ENCODE data around the gene EME2.
"Not testable (repeated sequence)": the region's sequence is repeated elsewhere in the genome, so short reads cannot be mapped to it uniquely, and the experiment has no call there.

EME2 gene, protein sequence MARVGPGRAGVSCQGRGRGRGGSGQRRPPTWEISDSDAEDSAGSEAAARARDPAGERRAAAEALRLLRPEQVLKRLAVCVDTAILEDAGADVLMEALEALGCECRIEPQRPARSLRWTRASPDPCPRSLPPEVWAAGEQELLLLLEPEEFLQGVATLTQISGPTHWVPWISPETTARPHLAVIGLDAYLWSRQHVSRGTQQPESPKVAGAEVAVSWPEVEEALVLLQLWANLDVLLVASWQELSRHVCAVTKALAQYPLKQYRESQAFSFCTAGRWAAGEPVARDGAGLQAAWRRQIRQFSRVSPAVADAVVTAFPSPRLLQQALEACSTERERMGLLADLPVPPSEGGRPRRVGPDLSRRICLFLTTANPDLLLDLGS

DNA sequence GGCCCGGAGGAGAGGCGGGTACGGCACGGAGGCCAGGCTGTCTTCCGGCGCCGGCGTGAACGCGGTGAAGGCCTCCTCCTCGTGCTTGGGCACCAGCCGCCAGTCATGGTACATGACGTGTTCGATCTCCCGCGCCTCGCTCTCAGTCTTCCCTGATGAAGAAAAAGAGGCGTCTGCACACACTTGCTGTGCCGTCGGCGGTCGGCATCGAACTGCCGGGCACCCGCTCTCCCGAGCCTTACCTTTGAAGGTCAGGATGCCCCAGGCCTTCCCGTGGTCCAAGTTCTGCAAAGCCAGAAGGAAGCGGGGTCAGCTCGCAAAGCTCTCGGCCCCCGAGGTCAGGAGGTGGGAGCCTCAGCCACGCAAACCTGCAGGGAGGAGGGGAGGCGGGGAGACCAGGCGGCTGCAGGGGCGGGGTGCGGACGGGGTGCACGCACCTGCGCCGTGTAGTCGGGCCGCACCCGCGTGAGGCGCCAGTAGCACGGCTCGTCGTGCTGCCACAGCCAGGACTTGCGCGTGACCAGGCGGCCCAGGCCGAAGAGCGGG lies at the start of gene EME2:
Gene EME2 (plus strand): TSS at position 449 of the 546 bp plus-strand sequence. CDS start 418 bp downstream, outside the sequence.
- peak in 1 of 3 experiments; percentile 58 for DNase-seq (ENCODE audit: low read depth in 3 of 3)

DNA sequence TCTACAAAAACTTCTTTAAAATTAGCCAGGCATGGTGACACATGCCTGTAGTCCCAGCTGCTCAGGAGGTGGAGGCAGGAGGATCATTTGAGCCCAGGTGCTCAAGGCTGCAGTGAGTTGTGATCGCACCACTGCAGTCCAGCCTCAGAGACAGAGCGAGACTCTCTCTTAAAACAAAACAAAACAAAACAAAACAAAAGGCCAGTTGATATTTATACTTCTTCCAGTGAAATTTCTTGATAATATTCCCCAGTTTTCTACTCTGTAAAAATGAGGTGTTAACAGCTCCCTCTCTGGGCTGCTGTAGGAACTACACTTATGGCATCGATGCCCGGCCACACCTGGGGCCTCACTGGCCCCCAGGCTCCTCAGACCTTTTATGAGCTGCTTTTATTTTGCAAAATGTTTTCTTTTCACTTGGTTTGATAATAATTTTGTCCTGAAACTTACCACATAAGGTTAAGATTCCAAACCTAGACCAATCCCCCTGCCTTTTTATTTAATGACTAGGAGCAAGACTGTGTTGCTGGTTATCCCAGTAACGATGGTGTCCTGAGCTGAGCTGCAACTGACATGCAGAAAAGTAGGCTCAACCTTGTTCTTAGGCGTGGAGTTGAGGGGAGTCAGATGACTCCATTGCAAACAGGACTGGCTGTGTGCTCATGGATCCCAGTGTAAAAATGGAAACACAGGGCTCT lies 49.0 kb upstream of the EME2 start:
- DNase-seq (ENCODE audit: low read depth in 3 of 3), result peak in 1 of 3 experiments; percentile 33

DNA sequence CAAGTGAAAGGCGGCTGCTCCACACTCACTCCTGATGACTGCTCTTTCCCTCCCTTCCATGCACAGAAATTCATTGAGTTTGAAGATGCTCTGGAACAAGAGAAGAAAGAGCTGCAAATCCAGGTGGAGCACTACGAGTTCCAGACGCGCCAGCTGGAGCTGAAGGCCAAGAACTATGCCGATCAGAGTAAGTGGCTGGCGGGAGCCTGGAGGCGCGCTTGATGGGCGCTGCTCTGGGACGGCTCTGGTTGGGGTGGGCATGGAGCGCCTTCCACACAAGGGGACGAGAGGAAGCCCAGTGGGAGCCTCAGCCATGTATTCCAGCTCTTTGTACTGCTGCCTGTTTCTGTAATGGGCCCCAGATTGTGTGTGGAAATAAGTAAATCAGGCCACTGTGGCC lies 48.1 kb upstream of the EME2 start:
- no peak for DNase-seq (ENCODE audit: low read depth in 3 of 3)

DNA sequence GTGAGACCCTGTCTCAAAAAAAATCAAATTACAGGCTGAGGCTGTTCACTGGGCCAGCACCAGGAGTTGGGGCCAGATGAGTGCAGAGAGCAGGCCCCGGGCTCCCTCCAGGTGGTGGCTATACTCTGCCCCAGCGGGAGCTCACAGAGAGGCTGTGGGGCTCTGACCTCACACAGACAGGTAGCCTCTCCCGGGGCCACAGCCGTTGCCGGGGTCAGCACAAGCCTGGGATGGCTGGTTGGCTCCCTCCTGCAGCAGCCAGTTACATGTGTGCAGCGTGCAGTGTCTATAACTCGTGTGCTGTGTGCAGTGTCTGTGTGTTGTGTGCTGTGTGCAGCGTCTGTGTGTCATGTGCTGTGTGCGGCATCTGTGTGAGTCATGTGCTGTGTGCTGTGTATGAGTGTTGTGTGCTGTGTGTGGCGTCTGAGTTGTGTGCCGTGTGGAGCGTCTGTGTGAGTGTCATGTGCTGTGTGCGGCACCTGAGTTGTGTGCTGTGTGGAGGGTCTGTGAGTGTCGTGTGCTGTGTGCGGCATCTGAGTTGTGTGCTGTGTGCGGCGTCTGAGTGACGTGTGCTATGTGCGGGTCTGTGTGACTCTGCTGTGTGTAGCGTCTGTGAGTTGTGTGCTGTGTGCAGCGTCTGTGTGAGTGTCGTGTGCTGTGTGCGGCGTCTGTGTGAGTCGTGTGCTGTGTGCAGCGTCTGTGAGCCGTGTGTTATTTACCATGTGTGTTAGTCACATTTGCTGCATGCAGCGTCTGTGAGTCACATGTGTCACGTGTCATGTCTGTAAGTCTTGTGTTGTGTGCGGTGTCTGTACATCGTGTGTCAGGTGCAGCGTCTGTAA lies 45.7 kb upstream of the EME2 start:
- DNase-seq (ENCODE audit: low read depth in 3 of 3), result no peak

DNA sequence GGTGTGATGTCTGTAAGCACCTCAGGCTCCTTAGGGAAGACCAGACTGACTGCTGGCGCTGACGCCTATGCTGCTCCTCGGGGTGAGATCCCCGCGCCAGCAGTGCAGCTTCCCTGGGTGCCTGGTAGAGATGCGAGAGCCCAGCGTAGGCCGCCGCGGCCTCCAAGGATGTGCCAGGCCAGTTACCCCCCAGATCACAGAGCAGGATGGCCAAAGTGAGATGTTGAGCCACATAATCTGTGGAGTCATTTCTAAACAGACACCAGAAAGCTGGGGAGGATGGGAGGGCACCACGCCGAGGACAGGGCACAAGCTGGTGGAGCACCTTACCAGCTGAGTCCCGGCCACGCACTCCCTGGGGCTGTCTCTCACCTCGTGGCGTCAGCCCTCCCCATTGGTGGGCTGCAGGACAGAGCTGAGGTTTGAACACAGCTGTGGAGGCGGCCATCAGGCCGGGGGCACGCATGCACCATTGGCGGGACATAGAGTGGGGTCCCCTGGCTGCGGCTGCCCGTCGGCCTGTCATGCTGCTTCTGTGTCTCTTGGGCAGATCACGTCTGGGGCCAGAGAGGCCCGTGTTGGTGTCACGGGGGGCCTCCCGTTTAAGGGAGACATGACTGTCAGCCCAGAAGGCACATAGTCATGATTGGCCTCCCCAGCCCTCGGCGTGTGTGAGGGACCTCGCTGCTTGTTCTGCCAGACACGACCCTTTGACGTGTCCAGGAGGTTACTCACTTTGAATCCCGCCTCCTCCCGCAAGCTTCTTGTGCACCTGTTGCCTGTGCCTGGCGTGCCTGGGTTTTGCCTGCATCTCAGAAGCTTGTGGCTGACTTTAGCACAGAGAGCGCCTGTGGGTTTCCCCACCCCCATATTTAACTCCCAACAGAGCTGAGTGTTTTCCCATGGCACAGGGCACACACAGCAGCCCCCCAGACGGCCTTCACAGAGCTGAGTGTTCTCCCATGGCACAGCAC lies 44.7 kb upstream of the EME2 start:
- DNase-seq (ENCODE audit: low read depth in 3 of 3), result no peak

DNA sequence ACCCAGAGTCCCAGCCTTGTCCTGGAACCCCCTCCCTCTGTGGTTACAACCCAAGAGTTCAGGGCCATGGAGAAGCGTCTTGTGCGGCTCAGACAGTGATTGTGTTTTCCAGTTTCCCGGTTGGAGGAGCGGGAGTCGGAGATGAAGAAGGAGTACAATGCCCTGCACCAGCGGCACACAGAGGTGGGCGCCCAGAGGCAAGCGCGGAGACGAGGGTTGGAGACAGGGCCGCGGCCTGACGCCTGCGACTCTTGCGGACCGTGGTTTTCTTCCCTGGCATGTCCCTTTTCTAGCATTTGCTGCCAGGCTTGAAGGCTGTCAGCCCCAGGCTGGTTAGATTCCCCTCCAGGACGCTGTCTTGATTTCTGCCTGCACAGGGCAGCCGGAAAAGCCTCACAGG lies 43.6 kb upstream of the EME2 start:
- DNase-seq (ENCODE audit: low read depth in 3 of 3), result no peak

DNA sequence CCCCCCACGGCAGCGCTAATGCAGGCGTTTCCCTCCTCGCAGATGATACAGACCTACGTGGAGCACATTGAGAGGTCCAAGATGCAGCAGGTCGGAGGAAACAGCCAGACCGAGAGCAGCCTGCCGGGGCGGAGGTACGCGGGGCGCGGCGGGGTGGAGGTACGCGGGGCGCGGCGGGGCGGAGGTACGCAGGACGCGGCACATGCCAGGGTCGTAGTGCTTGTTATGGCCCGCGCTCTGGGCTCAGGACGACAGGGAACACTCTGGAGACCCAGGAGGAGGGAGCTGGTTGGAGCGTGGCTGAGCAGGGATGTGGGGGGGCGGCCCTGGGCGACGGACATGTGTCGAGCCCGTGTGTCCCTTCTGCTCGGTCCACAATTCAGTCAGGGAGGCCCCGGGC lies 43.2 kb upstream of the EME2 start:
- no peak for DNase-seq (ENCODE audit: low read depth in 3 of 3)

DNA sequence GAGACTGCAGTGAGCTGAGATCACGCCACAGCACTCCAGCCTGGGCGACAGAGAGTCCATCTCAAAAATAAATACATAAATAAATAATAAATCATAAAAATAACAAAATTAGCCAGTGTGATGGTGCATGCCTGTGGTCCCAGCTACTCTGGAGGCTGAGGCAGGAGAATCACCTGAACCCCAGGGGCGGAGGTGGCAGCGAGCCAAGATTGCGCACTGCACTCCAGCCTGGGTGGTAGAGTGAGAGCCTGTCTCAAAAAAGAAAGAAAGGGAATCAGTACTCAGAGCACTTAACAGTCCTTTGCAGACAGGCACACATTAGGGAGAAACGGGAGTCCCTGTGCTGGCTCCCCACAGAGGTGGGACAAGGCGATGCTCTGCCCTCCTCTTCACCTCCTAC lies 41.5 kb upstream of the EME2 start:
- DNase-seq (ENCODE audit: low read depth in 3 of 3), result no peak

DNA sequence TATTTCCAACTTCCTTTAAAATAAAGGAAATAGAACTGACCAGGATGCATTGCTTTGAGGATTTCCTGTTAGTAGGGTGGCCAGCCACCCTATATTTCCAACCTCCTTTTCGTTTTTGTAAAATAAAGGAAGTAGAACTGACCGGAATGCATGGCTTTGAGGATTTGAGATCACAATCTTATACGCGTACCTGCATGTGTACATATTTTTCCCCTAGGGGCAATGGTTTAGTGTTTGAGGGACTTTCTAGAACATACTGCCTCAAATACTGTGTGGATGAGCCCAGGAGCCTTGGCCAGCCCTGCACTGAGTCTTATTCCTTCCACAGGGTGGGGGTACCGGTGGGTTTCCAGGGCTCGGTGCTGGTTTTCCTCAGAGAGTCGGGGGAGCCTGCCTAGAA lies 41.0 kb upstream of the EME2 start:
- DNase-seq (ENCODE audit: low read depth in 3 of 3), result no peak

DNA sequence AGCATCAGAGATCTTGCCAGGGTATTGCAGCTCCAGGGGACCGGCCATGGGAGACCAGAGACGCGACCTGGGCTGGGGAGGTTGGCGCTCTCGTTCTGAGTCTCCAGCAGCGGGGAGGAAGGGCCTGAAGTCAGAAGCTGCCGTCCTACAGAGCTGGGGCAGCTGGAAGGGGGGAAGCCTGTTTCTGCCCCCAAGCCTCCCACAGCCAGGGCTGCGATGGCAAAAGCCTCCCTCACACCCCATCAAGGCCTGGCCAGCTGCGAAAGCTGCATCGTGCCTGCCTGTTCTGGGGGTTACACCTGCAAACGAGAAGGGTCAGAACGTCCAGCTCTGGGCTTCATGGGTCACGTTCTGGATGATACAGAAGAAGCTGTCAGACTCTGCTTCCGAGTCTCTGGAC lies 40.5 kb upstream of the EME2 start:
- DNase-seq (ENCODE audit: low read depth in 3 of 3), result no peak

DNA sequence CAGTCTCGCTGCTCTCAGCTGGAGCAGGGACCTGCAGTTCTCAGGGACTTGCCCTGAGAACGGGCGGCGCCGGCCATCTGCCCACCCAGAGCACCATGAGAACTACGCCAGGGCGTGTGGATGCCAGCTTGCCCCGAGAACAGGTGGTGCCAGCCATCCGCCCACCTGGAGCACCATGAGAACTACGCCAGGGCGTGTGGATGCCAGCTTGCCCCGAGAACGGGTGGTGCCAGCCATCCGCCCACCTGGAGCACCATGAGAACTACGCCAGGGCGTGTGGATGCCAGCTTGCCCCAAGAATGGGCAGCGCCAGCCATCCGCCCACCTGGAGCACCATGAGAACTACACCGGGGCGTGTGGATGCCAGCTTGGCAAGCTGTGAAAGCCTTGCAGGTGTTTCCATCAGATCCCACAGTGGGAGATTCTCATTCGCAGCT lies 40.0 kb upstream of the EME2 start:
- not testable (repeated sequence) for DNase-seq (ENCODE audit: low read depth in 3 of 3)

DNA sequence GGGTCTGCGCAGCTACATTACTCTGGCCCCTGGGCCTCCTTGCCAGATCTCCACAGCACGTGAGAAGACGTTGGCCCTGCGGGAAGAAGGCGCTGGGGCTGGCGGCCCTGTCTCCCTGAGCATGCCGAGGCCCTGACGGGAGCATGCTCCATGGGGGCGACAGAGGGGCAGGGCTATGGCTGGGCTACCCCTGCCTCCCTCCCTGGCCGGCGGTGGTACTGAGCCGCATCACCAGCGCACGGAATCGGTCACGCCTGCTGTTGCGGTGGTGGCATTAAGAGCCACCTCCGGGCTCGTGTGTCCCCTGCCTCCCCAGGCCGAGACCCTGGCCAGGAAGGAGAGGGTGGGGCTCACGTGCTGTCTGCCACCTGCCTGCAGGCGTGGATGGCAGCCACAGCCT lies 38.5 kb upstream of the EME2 start:
- no peak for DNase-seq (ENCODE audit: low read depth in 3 of 3)

DNA sequence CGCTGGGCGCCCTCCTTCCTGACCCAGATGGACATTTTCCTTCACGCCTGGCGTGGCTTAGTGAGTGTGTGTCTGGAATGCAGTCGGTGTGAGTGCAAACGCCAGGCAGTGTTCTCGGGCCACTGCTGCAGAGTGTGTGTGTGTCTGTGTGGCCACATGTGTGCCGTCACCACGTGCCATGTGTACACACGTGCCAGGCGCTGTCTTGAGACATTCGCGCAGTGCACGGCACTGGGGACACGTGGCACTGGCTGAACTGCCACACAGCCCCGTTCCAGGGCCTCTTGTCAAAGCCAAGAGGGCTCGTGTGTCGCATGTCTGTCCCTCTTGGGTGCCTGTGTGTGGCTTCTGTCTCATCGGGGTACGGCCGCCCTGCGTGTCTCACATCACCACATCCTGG lies 37.8 kb upstream of the EME2 start:
- no peak for DNase-seq (ENCODE audit: low read depth in 3 of 3)

DNA sequence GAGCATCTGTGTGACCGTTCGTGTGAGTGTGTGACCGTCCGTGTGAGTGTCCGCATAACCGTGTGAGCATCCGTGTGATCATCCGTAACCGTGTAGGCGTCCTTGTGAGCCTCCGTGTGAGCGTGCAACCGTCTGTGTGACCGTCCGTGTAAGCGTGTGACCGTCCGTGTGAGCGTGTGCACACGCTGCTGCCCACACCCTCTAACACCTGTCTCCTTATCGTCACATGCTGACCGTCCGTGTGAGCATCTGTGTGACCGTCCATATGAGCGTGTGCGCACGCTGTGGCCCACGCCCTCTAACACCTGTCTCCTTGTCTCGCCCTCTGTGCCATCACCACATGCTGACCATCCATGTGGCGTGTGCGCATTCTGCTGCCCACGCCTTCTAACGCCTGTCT lies 32.4 kb upstream of the EME2 start:
- DNase-seq (ENCODE audit: low read depth in 3 of 3), result no peak

DNA sequence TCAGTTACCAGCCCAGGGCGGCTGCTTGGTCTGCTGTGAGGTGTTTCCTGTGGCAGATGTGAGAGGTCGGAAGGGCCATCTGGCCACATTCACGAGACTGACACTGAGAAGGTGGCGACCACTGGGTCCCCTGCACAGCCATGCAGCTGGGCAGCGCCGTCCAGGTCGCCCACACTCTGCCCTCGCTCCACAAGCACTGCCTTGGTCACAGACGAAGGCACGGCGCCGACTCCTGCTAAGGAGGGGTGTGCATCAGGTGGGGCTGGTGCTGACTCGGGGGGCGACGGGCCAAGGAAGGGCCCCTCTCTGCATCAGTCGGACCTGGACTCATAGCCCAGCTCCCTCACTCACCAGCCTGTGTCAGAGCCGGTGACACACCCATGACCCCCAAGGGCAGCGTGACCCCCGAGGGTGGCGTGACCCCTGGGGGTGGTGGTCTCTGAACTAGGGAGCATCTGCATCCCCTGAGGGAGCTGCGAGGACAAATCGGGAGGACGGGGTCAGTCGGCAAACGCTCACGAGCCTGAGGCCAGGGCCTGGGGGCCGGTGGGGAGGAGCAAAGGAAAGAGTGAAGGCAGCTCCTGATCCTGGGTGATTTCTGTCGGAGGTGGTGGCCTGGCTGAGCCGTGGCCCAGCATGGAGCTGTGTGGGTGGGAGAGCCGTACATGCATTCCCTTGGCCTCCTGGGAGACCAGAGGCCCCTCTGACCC lies 31.7 kb upstream of the EME2 start:
- DNase-seq (ENCODE audit: low read depth in 3 of 3), result no peak

DNA sequence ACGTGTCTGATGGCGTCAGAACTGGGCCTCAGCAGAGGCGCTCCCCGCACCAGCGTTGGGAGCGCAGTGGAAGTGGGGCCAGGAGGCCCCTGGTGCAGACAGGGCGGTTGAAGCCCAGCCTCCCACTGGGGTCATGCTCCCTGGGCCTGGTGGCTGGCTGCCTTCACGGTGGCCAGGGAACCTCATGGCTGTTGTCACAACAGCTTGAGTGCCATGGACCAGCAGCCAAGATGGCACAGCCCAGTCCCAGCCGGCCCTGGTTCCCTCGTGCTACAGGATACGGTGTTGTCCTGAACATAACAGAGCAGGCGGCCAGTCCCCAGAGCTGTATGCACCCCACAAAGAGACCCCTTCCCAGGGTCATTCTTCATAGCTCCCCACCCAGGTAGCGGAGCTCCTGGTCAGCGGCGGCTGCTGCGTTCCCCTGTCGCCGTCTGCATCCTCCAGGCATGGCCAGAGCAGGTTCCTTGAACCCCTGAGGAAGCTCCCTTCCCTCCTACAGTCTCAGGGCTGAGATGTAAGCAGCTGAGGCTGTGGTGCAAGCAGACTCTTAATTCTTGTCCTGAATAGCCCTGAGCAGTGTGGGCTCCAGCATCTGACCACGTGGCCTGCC lies 31.0 kb upstream of the EME2 start:
- DNase-seq (ENCODE audit: low read depth in 3 of 3), result no peak

DNA sequence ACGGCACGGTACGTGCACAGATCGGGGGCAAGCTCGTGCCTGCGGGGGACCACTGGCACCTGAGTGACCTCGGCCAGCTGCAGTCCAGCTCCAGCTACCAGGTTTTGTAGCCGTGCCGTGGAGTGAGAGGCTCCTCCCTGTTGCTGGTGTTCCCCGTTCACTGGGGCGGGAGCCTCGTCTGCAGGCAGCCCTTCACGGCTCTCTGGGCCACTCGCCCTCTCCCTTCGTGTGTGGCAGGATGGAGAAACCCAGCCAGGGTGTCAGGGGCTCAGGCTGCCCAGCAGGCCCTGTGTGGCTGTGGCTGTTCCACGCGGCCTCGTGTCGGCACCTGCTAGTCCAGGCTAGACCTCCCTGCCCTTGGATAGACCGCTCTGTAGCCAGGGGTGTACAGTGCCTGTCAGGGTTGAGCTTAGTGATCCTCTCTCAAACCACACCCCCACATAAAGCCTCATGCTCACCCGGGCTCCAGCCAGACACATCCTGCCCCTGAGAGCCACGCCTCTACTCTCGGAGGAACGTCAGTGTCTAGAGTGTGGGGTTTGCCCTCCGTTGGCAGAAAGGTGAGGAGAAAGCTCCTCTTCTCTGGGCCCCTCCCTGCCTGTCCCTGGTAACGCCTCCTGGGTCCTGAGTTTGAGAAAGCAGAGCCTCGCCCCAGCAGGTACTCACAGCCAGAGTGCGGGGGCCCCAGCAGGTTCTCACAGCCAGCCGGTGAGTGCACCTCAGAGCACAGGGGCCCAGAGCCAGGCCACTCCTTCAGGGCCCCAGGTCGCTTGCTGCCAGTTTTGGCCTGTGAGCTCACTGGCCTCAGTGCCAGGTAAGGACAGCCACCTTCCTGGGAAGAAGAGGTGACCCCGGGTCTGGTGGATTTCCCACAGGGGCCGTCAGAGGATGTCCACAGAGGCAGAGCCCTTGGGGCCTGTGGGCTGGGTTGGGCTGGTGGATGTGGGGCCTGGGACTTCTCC lies 29.0 kb upstream of the EME2 start:
- no peak for DNase-seq (ENCODE audit: low read depth in 3 of 3)

DNA sequence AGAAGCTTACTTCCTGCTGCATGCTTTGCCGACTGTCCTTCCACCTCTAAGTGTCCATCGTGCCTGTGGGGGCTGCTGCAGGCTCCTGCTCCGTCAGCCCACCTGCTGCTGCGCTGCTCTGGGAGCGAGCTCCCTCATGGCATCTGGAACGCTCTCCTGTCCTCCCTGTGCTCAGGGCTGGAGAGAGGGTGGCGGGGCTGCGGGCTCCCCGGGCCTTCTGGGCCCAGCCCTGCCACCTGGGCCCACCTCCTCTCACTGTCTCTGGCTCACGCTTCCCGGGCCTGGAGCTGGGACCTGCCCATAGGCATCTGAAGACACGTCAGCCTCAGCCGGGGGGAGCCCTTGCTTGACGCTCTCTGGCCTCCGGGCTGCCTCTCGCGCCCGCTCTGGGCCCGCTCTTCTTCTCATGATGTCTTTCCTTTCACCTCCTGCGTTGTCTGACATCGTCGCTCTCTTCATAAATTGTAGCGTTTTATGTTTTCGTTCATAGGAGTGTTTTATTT lies 28.2 kb upstream of the EME2 start:
- DNase-seq (ENCODE audit: low read depth in 3 of 3), result no peak
